C4-2B (cell line): ENCODE results near the gene SLC6A8.

Source experiments
- CTCF ChIP-seq: fragments of 450-650 bp; conservative IDR thresholded peaks from 2 replicates; pipeline ENCODE4 v1.5.1; 2017; ENCODE audit warnings: mild to moderate bottlenecking
- ZFX ChIP-seq: fragments of 450-650 bp; IDR thresholded peaks from 2 replicates; pipeline ENCODE4 v1.6.1; 2017

DNA sequence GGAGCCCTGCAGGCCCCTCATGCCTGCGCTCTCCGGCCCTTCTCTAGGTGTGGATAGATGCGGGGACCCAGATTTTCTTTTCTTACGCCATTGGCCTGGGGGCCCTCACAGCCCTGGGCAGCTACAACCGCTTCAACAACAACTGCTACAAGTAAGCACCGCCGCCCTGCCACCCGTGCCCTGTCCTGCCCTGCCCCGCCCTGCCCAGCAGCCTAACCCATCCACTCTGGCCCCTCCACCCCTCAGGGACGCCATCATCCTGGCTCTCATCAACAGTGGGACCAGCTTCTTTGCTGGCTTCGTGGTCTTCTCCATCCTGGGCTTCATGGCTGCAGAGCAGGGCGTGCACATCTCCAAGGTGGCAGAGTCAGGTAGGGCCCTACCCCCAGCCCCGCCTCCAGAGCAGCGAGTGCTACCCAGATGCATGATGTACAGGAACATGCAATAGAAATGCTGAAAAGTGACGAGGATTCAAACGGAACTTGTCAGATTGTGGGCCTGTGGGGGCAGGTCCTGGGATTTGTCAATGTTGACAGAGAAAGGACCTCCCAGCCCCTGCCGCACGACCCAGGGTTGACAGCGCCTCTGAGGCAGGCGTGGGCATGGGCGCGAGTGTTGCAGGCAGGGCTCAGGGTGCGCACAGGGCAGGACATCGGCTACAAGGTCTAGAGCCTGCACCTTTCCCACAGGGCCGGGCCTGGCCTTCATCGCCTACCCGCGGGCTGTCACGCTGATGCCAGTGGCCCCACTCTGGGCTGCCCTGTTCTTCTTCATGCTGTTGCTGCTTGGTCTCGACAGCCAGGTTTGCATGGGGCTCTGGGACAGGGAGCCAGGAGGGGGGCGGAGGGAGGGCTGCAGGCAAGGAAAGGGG is 5.7 kb downstream of the SLC6A8 start:
- no peak for TF ChIP-seq CTCF
- no peak for TF ChIP-seq ZFX
